Measurements from ENCODE around the gene TAPBP.
A peak's percentile ranks its signal among the peaks of the same experiment; 100 is the strongest.
"Not testable (repeated sequence)": the region's sequence is repeated elsewhere in the genome, so short reads cannot be mapped to it uniquely, and the experiment has no call there.

Gene TAPBP

GRCh38 chr6:33286946-33287914 lies 26.6 kb downstream of the TAPBP start:
- Histone ChIP-seq H3K4me3 (ENCODE audit: insufficient read length, low read depth) (no peak overlapping the region), H3K4me1 (ENCODE audit: insufficient read depth, insufficient read length) (peaks cover 2% of the 10 kb centered on the region), H3K9me3 (ENCODE audit: insufficient read depth, low read length) (no peaks in the 10 kb centered on the region), H3K27me3 (ENCODE audit: insufficient read depth, insufficient read length) (no peaks in the 10 kb centered on the region), H3K9ac (ENCODE audit: insufficient read length, low read depth) (peak overlapping the region; percentile 90), H3K36me3 (ENCODE audit: insufficient read depth, insufficient read length, low read length) (peaks cover 76% of the 10 kb centered on the region)
- no peak for DNase-seq (ENCODE audit: low read depth, low spot score)
- no peak for TF ChIP-seq SUZ12 (IDR thresholded peaks at IDR 0.05; ENCODE audit: extremely low read depth, insufficient read depth, insufficient read length)

GRCh38 chr6:33285214-33285613 lies 28.7 kb downstream of the TAPBP start:
- DNase-seq (ENCODE audit: low read depth, low spot score); H3K4me3 ChIP-seq (ENCODE audit: insufficient read length, low read depth); H3K27me3 ChIP-seq (ENCODE audit: insufficient read depth, insufficient read length); H3K4me1 ChIP-seq (ENCODE audit: insufficient read depth, insufficient read length); H3K9ac ChIP-seq (ENCODE audit: insufficient read length, low read depth); H3K9me3 ChIP-seq (ENCODE audit: insufficient read depth, low read length): not testable (repeated sequence)
- peaks cover 75% of the 10 kb centered on the region for H3K36me3 ChIP-seq (ENCODE audit: insufficient read depth, insufficient read length, low read length)

- H3K36me3 ChIP-seq (ENCODE audit: insufficient read depth, insufficient read length, low read length): peaks cover 85% of the 10 kb centered on the region
- peaks cover 7% of the 10 kb centered on the region; the same call in 1 of the 2 replicates for H3K9me3 ChIP-seq (ENCODE audit: insufficient read depth, low read length)
- no peaks in the 10 kb centered on the region for H3K27me3 ChIP-seq (ENCODE audit: insufficient read depth, insufficient read length)
- no peak overlapping the region for H3K4me3 ChIP-seq (ENCODE audit: insufficient read length, low read depth)
- peaks cover 7% of the 10 kb centered on the region for H3K4me1 ChIP-seq (ENCODE audit: insufficient read depth, insufficient read length)
- TF ChIP-seq YY1 (IDR thresholded peaks at IDR 0.05; ENCODE audit: insufficient read depth, insufficient read length): no peak
- no peak for TF ChIP-seq SUZ12 (IDR thresholded peaks at IDR 0.05; ENCODE audit: extremely low read depth, insufficient read depth, insufficient read length)
- no peak for TF ChIP-seq ZNF274 (IDR thresholded peaks at IDR 0.05; ENCODE audit: low read depth, low read length)
- DNase-seq (ENCODE audit: low read depth, low spot score): no peak
- H3K9ac ChIP-seq (ENCODE audit: insufficient read length, low read depth): no peak overlapping the region
Measured at GRCh38 chr6:33280539-33280938, 33.3 kb downstream of the TAPBP start.

- Histone ChIP-seq H3K9me3 (ENCODE audit: insufficient read depth, low read length) (peaks cover 7% of the 10 kb centered on the region; the same call in 1 of the 2 replicates), H3K4me3 (ENCODE audit: insufficient read length, low read depth) (no peak overlapping the region), H3K36me3 (ENCODE audit: insufficient read depth, insufficient read length, low read length) (peaks cover 87% of the 10 kb centered on the region), H3K9ac (ENCODE audit: insufficient read length, low read depth) (no peak overlapping the region), H3K4me1 (ENCODE audit: insufficient read depth, insufficient read length) (peaks cover 7% of the 10 kb centered on the region), H3K27me3 (ENCODE audit: insufficient read depth, insufficient read length) (no peaks in the 10 kb centered on the region)
- no peak for DNase-seq (ENCODE audit: low read depth, low spot score)
- TF ChIP-seq YY1 (IDR thresholded peaks at IDR 0.05; ENCODE audit: insufficient read depth, insufficient read length) (no peak), SUZ12 (IDR thresholded peaks at IDR 0.05; ENCODE audit: extremely low read depth, insufficient read depth, insufficient read length) (no peak), ZNF274 (IDR thresholded peaks at IDR 0.05; ENCODE audit: low read depth, low read length) (no peak)
Measured at GRCh38 chr6:33279971-33280511, 33.8 kb downstream of the TAPBP start.

- H3K4me3 ChIP-seq (ENCODE audit: insufficient read length, low read depth): no peak overlapping the region
- H3K4me1 ChIP-seq (ENCODE audit: insufficient read depth, insufficient read length): peaks cover 7% of the 10 kb centered on the region
- H3K36me3 ChIP-seq (ENCODE audit: insufficient read depth, insufficient read length, low read length): peaks cover 87% of the 10 kb centered on the region
- DNase-seq (ENCODE audit: low read depth, low spot score): no peak
- TF ChIP-seq SUZ12 (IDR thresholded peaks at IDR 0.05; ENCODE audit: extremely low read depth, insufficient read depth, insufficient read length) (no peak), ZNF274 (IDR thresholded peaks at IDR 0.05; ENCODE audit: low read depth, low read length) (no peak), YY1 (IDR thresholded peaks at IDR 0.05; ENCODE audit: insufficient read depth, insufficient read length) (no peak)
- H3K9me3 ChIP-seq (ENCODE audit: insufficient read depth, low read length): peaks cover 7% of the 10 kb centered on the region; the same call in 1 of the 2 replicates
- H3K9ac ChIP-seq (ENCODE audit: insufficient read length, low read depth): no peak overlapping the region
- H3K27me3 ChIP-seq (ENCODE audit: insufficient read depth, insufficient read length): no peaks in the 10 kb centered on the region
Measured at GRCh38 chr6:33279257-33279695, 34.6 kb downstream of the TAPBP start.

GRCh38 chr6:33278810-33279209 lies 35.1 kb downstream of the TAPBP start:
- no peak for DNase-seq (ENCODE audit: low read depth, low spot score)
- TF ChIP-seq YY1 (IDR thresholded peaks at IDR 0.05; ENCODE audit: insufficient read depth, insufficient read length): no peak
- TF ChIP-seq SUZ12 (IDR thresholded peaks at IDR 0.05; ENCODE audit: extremely low read depth, insufficient read depth, insufficient read length): no peak
- TF ChIP-seq ZNF274 (IDR thresholded peaks at IDR 0.05; ENCODE audit: low read depth, low read length): no peak
- Histone ChIP-seq H3K36me3 (ENCODE audit: insufficient read depth, insufficient read length, low read length) (peaks cover 87% of the 10 kb centered on the region), H3K4me3 (ENCODE audit: insufficient read length, low read depth) (no peak overlapping the region), H3K4me1 (ENCODE audit: insufficient read depth, insufficient read length) (peaks cover 7% of the 10 kb centered on the region), H3K27me3 (ENCODE audit: insufficient read depth, insufficient read length) (no peaks in the 10 kb centered on the region), H3K9me3 (ENCODE audit: insufficient read depth, low read length) (peaks cover 7% of the 10 kb centered on the region; the same call in 1 of the 2 replicates), H3K9ac (ENCODE audit: insufficient read length, low read depth) (no peak overlapping the region)

GRCh38 chr6:33278392-33278741 lies 35.5 kb downstream of the TAPBP start:
- H3K9ac ChIP-seq (ENCODE audit: insufficient read length, low read depth): peak overlapping the region; percentile 81
- peaks cover 7% of the 10 kb centered on the region for H3K4me1 ChIP-seq (ENCODE audit: insufficient read depth, insufficient read length)
- no peak for TF ChIP-seq ZNF274 (IDR thresholded peaks at IDR 0.05; ENCODE audit: low read depth, low read length)
- no peak for TF ChIP-seq SUZ12 (IDR thresholded peaks at IDR 0.05; ENCODE audit: extremely low read depth, insufficient read depth, insufficient read length)
- TF ChIP-seq YY1 (IDR thresholded peaks at IDR 0.05; ENCODE audit: insufficient read depth, insufficient read length): no peak
- H3K27me3 ChIP-seq (ENCODE audit: insufficient read depth, insufficient read length): no peaks in the 10 kb centered on the region
- H3K4me3 ChIP-seq (ENCODE audit: insufficient read length, low read depth): no peak overlapping the region
- peaks cover 86% of the 10 kb centered on the region for H3K36me3 ChIP-seq (ENCODE audit: insufficient read depth, insufficient read length, low read length)
- no peak for DNase-seq (ENCODE audit: low read depth, low spot score)
- H3K9me3 ChIP-seq (ENCODE audit: insufficient read depth, low read length): peaks cover 7% of the 10 kb centered on the region; the same call in 1 of the 2 replicates
